ENCODE data around the gene FAM20C.

- TF ChIP-seq, protein P1, sequence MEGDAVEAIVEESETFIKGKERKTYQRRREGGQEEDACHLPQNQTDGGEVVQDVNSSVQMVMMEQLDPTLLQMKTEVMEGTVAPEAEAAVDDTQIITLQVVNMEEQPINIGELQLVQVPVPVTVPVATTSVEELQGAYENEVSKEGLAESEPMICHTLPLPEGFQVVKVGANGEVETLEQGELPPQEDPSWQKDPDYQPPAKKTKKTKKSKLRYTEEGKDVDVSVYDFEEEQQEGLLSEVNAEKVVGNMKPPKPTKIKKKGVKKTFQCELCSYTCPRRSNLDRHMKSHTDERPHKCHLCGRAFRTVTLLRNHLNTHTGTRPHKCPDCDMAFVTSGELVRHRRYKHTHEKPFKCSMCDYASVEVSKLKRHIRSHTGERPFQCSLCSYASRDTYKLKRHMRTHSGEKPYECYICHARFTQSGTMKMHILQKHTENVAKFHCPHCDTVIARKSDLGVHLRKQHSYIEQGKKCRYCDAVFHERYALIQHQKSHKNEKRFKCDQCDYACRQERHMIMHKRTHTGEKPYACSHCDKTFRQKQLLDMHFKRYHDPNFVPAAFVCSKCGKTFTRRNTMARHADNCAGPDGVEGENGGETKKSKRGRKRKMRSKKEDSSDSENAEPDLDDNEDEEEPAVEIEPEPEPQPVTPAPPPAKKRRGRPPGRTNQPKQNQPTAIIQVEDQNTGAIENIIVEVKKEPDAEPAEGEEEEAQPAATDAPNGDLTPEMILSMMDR (conservative IDR thresholded peaks at IDR 0.05 in 1 of 2, IDR thresholded peaks at IDR 0.05 in 1 of 2; ENCODE audit: extremely low read depth in 1 of 2, insufficient read depth in 1 of 2, low read depth in 1 of 2, low read length in 2 of 2), result no peak
- TF ChIP-seq EZH2 (IDR thresholded peaks at IDR 0.05; ENCODE audit: borderline replicate concordance, low read length), result no peak
These were observed 25.9 kb upstream of the FAM20C start for GRCh38 chr7:166338-167060.

Data from mammary epithelial cell (primary cell).